Measurements from ENCODE around the gene ATG5.

Gene ATG5

GRCh38 chr6:106165885-106166485 lies 159.6 kb downstream of the ATG5 start:
- Histone ChIP-seq H3K27me3 (ENCODE audit: insufficient read depth, low read length, poor library complexity, severe bottlenecking) (no peaks in the 10 kb centered on the region), H3K79me2 (ENCODE audit: insufficient read depth, low read length) (no peaks in the 10 kb centered on the region), H3K4me3 (ENCODE audit: low read length, poor library complexity, severe bottlenecking) (no peak overlapping the region), H4K20me1 (ENCODE audit: insufficient read depth, low read length, poor library complexity, severe bottlenecking) (no peaks in the 10 kb centered on the region), H2AFZ (ENCODE audit: low read length) (no peak overlapping the region), H3K4me2 (ENCODE audit: low read depth, low read length, poor library complexity, severe bottlenecking) (no peak overlapping the region), H3F3A (ENCODE audit: low read depth) (no peaks in the 10 kb centered on the region), H3K9me2 (replicated peaks; ENCODE audit: low read depth, low read length) (no peaks in the 10 kb centered on the region), H3K9me3 (ENCODE audit: insufficient read depth, low read depth, low read length) (no peaks in the 10 kb centered on the region), H3K9ac (ENCODE audit: low read depth, low read length, poor library complexity, severe bottlenecking) (no peak overlapping the region), H3K36me3 (ENCODE audit: insufficient read depth, low read length) (no peaks in the 10 kb centered on the region), H3K4me1 (ENCODE audit: insufficient read depth, low read length, poor library complexity, severe bottlenecking) (peaks cover 16% of the 10 kb centered on the region)
- TF ChIP-seq CTCF (conservative IDR thresholded peaks at IDR 0.05; ENCODE audit: low read length) = no peak
- TF ChIP-seq EZH2phosphoT487 (IDR thresholded peaks at IDR 0.05; ENCODE audit: borderline replicate concordance) = no peak

DNA sequence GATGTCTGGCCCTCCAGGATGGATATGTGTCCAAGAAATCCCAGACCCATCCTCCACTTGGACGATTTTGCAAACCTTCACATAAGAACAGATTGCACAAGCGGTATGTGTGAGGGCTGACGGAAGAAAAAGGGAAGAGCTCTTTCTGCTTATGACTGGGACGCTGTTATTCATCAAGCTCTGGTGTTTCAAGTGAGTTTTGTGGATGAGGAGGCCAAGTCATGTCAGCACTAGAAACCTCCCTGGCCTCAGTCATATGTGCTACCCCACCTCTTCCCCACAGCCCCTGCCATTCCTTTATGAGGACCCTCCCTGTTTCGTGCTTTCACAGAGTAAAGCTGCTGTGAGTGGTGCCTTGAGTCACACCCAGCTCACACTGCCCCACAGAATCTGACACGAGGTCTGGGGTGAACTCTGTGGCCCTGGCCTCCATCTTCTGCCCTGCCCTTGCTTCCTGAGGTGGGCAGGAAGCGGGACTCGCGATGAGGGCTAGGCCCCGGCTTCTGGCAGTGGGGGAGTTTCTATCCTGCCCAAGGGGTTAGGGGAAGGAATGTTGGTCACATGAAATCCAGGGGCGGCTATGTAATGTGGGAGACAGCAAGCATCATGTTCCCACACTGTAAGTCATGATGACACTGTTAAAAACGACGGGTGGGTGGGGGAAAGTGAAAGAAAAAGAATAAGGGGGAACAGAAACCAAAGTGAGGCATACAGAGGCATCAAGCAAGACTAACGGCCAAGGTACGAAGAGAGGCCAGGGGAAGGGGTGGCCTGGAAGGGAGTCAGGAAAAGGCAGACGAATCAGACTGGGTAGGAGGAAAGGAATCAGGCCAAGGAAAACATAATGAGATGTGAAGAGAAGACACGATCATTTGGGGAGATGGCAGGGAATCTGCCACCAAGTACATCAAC lies 161.3 kb downstream of the ATG5 start:
- H3K9me2 ChIP-seq (replicated peaks; ENCODE audit: low read depth, low read length) = no peaks in the 10 kb centered on the region
- H4K20me1 ChIP-seq (ENCODE audit: insufficient read depth, low read length, poor library complexity, severe bottlenecking) = no peaks in the 10 kb centered on the region
- TF ChIP-seq CTCF (conservative IDR thresholded peaks at IDR 0.05; ENCODE audit: low read length) (no peak), EZH2phosphoT487 (IDR thresholded peaks at IDR 0.05; ENCODE audit: borderline replicate concordance) (no peak)
- H3K4me1 ChIP-seq (ENCODE audit: insufficient read depth, low read length, poor library complexity, severe bottlenecking) = peaks cover 16% of the 10 kb centered on the region
- no peak overlapping the region for H3K4me3 ChIP-seq (ENCODE audit: low read length, poor library complexity, severe bottlenecking)
- H3K27me3 ChIP-seq (ENCODE audit: insufficient read depth, low read length, poor library complexity, severe bottlenecking) = no peaks in the 10 kb centered on the region
- no peaks in the 10 kb centered on the region for H3K9me3 ChIP-seq (ENCODE audit: insufficient read depth, low read depth, low read length)
- H3K4me2 ChIP-seq (ENCODE audit: low read depth, low read length, poor library complexity, severe bottlenecking) = peak overlapping the region; percentile 20
- no peaks in the 10 kb centered on the region for H3K79me2 ChIP-seq (ENCODE audit: insufficient read depth, low read length)
- H2AFZ ChIP-seq (ENCODE audit: low read length) = no peak overlapping the region
- H3K36me3 ChIP-seq (ENCODE audit: insufficient read depth, low read length) = no peaks in the 10 kb centered on the region
- no peaks in the 10 kb centered on the region for H3F3A ChIP-seq (ENCODE audit: low read depth)
- no peak overlapping the region for H3K9ac ChIP-seq (ENCODE audit: low read depth, low read length, poor library complexity, severe bottlenecking)

DNA sequence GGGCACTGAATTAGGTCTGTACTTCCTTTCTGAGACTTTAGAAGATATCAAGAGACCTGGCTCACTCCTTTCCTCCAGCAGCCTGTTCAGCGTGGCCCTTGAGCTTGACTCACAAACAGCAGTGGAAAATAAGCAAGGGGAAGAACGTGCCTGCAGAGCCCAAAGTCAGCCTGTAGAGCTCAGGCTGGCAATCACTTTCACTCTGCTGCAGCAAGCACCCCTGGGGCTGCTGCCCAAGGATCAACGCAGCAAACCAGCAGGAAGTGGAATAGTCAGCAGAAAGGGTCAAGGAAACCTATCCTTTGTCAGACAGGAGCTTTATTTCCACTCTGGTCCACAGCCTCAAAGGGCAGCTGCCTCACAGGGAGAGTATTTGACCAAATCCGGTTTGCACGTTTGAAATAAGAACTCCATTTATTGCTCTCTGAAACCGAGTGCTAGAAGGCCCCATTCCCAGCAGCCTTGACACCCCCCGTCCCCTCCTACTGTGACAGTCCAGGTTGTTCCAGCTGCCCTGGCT lies 162.1 kb downstream of the ATG5 start:
- H2AFZ ChIP-seq (ENCODE audit: low read length) = no peak overlapping the region
- H3K9ac ChIP-seq (ENCODE audit: low read depth, low read length, poor library complexity, severe bottlenecking) = no peak overlapping the region
- H3K27me3 ChIP-seq (ENCODE audit: insufficient read depth, low read length, poor library complexity, severe bottlenecking) = no peaks in the 10 kb centered on the region
- H3K36me3 ChIP-seq (ENCODE audit: insufficient read depth, low read length) = no peaks in the 10 kb centered on the region
- H3K79me2 ChIP-seq (ENCODE audit: insufficient read depth, low read length) = no peaks in the 10 kb centered on the region
- H4K20me1 ChIP-seq (ENCODE audit: insufficient read depth, low read length, poor library complexity, severe bottlenecking) = no peaks in the 10 kb centered on the region
- TF ChIP-seq EZH2phosphoT487 (IDR thresholded peaks at IDR 0.05; ENCODE audit: borderline replicate concordance) = no peak
- TF ChIP-seq CTCF (conservative IDR thresholded peaks at IDR 0.05; ENCODE audit: low read length) = 0 out of 2 replicates have a peak, but pooled peaks have one; percentile 9
- no peaks in the 10 kb centered on the region for H3F3A ChIP-seq (ENCODE audit: low read depth)
- H3K9me3 ChIP-seq (ENCODE audit: insufficient read depth, low read depth, low read length) = no peaks in the 10 kb centered on the region
- H3K4me1 ChIP-seq (ENCODE audit: insufficient read depth, low read length, poor library complexity, severe bottlenecking) = peaks cover 16% of the 10 kb centered on the region
- peak overlapping the region; percentile 20 for H3K4me2 ChIP-seq (ENCODE audit: low read depth, low read length, poor library complexity, severe bottlenecking)
- no peak overlapping the region for H3K4me3 ChIP-seq (ENCODE audit: low read length, poor library complexity, severe bottlenecking)
- H3K9me2 ChIP-seq (replicated peaks; ENCODE audit: low read depth, low read length) = no peaks in the 10 kb centered on the region

All from Loucy (cell line).